GM18526 (cell line): ENCODE data around the gene MPC1.

Experiments
- POLR2A ChIP-seq: IDR thresholded peaks from 3 replicates; pipeline ENCODE4 v1.6.1; 2011; ENCODE audit not compliant: insufficient read length; ENCODE audit errors: extremely low read depth

Gene MPC1

GRCh38 chr6:166388290-166389004 is 5.7 kb upstream of the MPC1 start:
- TF ChIP-seq POLR2A: no peak

- TF ChIP-seq POLR2A: no peak
Observed at GRCh38 chr6:166387642-166388289, 5.0 kb upstream of the MPC1 start.

DNA sequence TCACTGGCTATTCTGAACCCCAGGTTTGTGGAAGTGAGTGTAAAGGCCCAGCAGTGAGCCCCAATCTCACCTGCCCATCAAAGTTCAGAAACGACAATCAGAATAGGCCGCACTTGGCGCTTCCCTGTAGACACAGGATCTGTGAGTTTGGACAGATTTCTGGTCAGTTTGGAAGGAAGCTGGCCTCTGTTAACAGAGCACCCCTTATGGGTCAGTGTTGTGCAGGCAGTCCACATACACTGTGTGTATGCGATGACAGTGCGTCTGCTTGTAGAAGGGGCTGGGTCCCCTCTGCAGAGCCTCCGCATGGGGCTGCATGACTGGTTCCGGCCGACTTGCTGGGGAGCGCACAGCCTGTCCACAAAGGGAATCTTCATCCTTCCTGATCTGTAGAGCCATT is 3.4 kb upstream of the MPC1 start:
- no peak for TF ChIP-seq POLR2A

DNA sequence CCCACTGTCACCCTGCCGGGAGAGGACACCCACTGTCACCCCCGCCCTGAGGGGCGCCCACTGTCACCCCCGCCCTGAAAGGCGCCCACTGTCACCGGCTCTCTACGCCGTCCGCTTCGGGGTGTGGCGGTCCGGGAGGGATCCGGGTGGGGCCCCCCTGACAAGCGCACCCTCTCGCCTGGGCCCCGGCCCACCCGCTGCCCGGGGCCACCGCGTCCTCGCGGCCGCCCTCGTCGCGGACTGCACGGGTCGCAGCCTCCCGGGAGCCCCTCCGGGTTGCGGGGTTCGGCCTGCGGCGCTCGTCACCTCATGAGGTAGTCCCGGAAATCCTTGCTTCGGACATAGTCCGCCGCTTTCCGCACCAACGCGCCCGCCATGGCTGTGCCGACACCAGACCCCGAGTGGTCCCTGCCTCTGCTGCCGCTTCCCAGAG is 224 bp downstream of the MPC1 start:
- peak; percentile 59 for TF ChIP-seq POLR2A

- no peak for TF ChIP-seq POLR2A
Observed at GRCh38 chr6:166381733-166382499, 824 bp downstream of the MPC1 start.

DNA sequence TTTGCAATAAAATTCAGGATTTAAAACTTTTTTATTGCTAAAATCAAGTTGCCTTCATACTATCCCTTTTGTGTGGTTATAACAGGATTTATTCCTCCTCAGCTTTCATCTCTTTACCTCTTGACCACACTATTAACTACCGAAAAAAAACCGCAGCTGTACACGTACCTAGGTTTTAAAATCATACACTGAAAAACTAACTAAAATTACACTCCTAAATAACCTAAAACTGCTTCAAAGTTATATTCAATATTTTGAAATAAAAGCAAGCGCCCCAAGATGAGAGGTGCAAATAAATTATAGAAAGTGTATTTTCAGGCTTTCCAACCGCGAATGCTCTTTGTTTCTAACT is 1.4 kb downstream of the MPC1 start:
- TF ChIP-seq POLR2A: no peak

- no peak for TF ChIP-seq POLR2A
Observed at GRCh38 chr6:166379800-166380199, 2.9 kb downstream of the MPC1 start.

DNA sequence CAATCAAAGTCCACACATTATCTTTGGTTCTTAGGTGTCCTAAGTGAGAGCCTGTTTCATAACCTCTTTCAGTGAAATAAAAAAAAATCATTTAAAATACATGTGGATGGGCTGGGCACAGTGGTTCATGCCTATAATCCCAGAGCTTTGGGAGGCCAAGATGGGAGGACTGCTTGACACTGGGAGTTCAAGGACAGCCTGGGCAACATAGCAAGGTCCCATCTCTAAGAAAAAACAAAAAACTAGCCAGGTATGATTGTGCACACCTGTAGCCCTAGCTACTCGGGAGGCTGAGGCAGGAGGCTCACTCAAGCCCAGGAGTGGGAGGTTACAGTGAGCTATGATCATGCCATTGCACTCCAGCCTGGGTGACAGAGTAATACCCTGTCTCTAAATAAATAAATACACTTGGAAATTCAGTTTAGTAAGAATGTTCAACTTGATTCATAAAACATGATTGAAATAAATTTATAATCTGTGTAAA is 3.6 kb downstream of the MPC1 start:
- no peak for TF ChIP-seq POLR2A

DNA sequence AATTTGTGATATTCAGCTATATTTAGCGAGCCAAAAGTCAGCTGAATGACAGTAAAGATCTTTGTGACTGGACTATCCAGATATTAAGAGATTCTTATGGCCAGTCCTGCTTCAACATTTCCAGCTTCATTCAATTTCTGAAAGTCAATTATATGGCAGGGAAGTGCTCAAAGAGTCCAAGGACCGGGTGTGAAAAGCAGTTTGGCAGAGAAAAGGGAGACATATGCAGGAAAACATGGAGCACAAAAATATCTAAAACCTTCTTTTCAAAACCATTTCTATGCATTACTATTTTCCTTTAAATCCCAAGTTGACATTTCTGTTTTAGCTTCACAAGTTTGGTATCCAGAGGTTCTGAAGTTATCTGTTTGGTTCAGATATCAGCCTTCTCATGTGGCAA is 5.0 kb downstream of the MPC1 start:
- TF ChIP-seq POLR2A: no peak

DNA sequence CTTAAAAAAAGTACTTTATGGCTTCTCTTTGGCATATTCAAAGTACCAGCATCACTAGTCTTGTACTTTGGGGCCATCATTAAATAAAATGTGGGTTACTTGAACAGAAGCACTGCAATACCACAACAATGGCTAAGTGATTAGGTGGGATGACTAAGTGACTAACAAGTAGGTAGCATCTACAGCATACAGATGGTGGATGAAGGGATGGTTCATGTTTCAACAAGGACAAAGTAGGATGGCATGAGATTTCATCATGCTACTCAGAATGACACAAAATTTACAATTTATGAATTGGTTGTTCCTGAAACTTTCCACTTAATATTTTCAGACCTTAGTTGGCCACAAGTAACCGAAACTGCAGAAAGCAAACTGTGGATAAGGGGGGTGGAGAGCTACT is 7.7 kb downstream of the MPC1 start:
- no peak for TF ChIP-seq POLR2A

DNA sequence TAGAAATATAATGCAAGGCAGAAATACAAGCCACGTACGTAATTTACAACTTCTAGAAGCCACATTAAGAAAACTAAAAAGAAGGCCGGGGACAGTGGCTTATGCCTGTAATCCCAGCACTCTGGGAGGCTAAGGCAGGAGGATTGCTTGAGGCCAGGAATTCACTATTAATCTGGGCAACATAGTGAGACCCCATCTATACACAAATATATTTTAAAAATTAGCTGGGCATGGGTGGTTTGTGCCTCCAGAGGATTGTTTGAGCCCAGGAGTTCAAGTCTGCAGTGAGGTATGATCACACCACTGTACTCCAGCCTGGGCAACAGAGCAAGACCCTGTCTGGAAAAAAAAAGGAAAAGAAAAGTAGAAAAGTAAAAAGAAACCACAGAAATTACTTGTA is 12.3 kb downstream of the MPC1 start:
- TF ChIP-seq POLR2A: no peak

GRCh38 chr6:166369782-166370181 is 13.0 kb downstream of the MPC1 start:
- TF ChIP-seq POLR2A: no peak

GRCh38 chr6:166366921-166367320 is 15.8 kb downstream of the MPC1 start:
- TF ChIP-seq POLR2A: no peak

DNA sequence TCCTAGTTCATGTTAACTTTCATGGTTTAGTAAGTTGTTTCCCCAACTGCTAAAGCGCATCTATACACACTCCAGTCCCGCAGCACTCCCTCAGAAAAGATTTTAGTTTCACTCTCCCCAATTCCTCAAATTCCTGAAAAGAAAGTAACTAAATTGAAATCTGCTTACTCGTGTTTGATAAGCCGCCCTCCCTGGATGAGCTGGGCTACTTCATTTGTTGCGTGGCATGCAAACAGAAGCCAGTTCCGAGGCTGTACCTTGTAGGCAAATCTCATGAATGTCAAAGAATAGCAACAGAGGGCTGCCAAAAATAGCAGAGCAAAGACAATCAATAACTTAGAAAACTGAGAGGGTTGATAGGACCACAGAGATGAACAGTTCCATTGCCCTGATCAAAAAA is 16.9 kb downstream of the MPC1 start:
- TF ChIP-seq POLR2A: no peak

DNA sequence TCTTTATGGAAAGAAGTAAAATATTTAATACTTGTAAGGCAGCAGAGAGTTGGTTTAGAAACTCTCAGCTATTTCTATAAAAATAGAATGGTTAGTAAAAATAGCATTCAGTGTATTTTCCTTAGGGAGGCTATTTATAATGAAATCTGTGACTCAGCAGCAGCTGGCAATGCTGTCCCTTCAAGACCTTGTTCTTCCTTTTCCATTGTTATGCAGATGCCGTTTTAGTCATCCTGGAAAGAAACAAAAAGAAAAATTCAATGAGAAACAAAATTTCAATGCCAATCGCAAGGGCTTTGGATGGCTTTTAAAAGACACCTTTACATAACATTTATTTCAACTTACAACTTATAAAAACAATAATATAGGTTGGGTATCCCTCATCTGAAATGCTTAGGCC is 17.5 kb downstream of the MPC1 start:
- no peak for TF ChIP-seq POLR2A

- TF ChIP-seq POLR2A: no peak
Observed at GRCh38 chr6:166364456-166364855, 18.3 kb downstream of the MPC1 start.
